Fibroblast of mammary gland (primary cell): ENCODE data around the gene PRDM5.
A peak's percentile ranks its signal among the peaks of the same experiment; 100 is the strongest.

Source experiments
- DNase-seq: peaks from one replicate; pipeline ENCODE4 v3.0.0-alpha.2; 2010; ENCODE audit warnings: low read depth
- H3K4me3 ChIP-seq: 2 replicates; pipeline ENCODE4 v1.5.1; 2011; ENCODE audit warnings: low read depth, mild to moderate bottlenecking, low read length, moderate library complexity; ENCODE audit not compliant: control insufficient read depth
- CTCF ChIP-seq: conservative IDR thresholded peaks from 2 replicates; pipeline ENCODE4 v1.5.1; 2011; ENCODE audit warnings: low read depth, low read length, inconsistent platforms; ENCODE audit not compliant: control insufficient read depth, insufficient read depth

PRDM5 gene

GRCh38 chr4:120918788-120919187 lies 3.7 kb downstream of the PRDM5 start:
- no peak for TF ChIP-seq CTCF

GRCh38 chr4:120918092-120918491 lies 4.4 kb downstream of the PRDM5 start:
- H3K4me3 ChIP-seq, result no peak overlapping the region
- DNase-seq, result no peak
- TF ChIP-seq CTCF, result no peak

More at GRCh38 chr4:120918788-120919187, 3.7 kb downstream of the PRDM5 start:
- no peak overlapping the region for H3K4me3 ChIP-seq
- no peak for DNase-seq

GRCh38 chr4:120916937-120917336 lies 5.6 kb downstream of the PRDM5 start:
- no peak overlapping the region for H3K4me3 ChIP-seq
- DNase-seq, result peak; percentile 50
- TF ChIP-seq CTCF, result no peak

GRCh38 chr4:120915336-120915735 lies 7.2 kb downstream of the PRDM5 start:
- no peak for DNase-seq
- no peak overlapping the region for H3K4me3 ChIP-seq
- TF ChIP-seq CTCF, result no peak

- DNase-seq, result no peak
- no peak overlapping the region for H3K4me3 ChIP-seq
- TF ChIP-seq CTCF, result no peak
Measured at GRCh38 chr4:120903419-120903818, 19.1 kb downstream of the PRDM5 start.

DNA sequence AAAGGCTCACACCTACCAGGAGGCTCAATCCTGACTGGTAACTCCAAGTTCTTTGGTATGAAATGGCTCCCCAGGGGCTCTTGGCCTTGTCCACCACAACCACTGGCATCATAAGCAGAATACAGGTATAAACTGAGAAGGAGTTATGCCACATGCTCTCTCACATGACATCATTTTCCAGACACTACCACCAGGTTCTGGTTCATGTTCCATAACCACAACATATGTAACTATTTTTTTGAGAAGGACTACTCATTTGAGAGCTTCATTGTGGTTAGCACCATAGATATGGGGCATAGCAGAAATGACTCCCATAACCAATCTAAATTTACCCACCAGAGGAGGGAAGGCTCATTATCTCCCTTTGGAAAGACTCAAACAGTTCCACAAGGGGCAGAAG lies 19.6 kb downstream of the PRDM5 start:
- no peak overlapping the region for H3K4me3 ChIP-seq
- DNase-seq, result peak; percentile 9
- TF ChIP-seq CTCF, result no peak

DNA sequence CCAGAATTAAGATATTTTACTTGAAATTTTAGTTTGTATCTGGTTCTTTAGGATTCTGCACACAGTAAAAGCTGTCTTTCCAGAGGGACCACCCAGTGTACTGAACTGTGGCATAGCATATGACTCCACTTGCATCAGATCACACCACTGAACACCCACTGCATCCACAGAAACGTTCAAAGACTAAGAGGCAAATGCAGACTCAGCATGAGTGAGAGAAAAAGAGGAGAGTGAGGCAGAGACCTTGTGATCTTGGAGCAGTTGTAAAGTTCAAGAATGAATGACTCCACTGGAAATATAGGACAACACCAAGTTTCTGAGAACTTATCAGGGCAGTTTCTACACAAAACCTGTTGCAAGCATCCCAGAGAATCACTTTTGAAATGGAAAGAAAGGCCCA lies 20.8 kb downstream of the PRDM5 start:
- no peak overlapping the region for H3K4me3 ChIP-seq
- no peak for DNase-seq
- no peak for TF ChIP-seq CTCF
